Skeletal muscle cell (primary cell): ENCODE measurements around the gene VWA7.
A peak's percentile ranks its signal among the peaks of the same experiment; 100 is the strongest.
"Not testable (repeated sequence)": the region's sequence is repeated elsewhere in the genome, so short reads cannot be mapped to it uniquely, and the experiment has no call there.

ENCODE experiments used
- DNase-seq: peaks from one replicate; pipeline ENCODE4 v3.0.0-alpha.2; 2010; ENCODE audit warnings: low read depth
- H3K4me3 ChIP-seq: 2 replicates; pipeline ENCODE4 v1.5.1; 2011; ENCODE audit warnings: low read depth, mild to moderate bottlenecking, control low read depth, low read length, moderate library complexity

VWA7 gene

GRCh38 chr6:31806470-31807272 lies 29.5 kb upstream of the VWA7 start, which contains the start of gene LSM2:
Gene LSM2, minus strand, starts transcription at chr6:31806966. Its CDS starts 209 bp downstream, at chr6:31806757.
- peak; percentile 89 for DNase-seq
- peak within 1 kb of the TSS; percentile 85 for H3K4me3 ChIP-seq

DNA sequence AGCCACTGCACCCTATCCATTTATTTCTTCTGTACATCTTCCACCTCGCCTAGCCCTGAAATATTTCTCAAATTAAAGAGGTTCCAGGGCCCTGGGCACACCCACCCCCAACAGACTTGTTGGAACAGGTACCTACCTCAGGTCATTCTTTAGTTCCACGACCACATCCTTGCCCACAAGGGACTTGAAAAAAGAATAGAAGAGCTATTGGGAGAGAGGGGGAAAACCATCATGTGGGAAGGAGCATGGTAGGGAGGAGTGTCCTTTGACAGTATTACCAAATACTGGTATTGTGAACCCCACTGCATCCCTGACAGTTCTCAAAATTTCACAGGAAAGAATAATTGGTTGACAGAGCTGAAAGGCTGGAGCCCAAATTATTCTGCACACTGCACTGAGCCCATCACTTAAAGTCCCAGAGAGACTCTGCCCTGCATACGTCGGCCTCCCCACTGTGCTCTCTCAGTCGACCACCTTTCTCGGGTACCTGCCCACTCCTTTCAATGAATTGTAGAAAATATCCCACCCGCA lies 28.9 kb upstream of the VWA7 start:
- peak overlapping the region; percentile 85 for H3K4me3 ChIP-seq
- DNase-seq = no peak

DNA sequence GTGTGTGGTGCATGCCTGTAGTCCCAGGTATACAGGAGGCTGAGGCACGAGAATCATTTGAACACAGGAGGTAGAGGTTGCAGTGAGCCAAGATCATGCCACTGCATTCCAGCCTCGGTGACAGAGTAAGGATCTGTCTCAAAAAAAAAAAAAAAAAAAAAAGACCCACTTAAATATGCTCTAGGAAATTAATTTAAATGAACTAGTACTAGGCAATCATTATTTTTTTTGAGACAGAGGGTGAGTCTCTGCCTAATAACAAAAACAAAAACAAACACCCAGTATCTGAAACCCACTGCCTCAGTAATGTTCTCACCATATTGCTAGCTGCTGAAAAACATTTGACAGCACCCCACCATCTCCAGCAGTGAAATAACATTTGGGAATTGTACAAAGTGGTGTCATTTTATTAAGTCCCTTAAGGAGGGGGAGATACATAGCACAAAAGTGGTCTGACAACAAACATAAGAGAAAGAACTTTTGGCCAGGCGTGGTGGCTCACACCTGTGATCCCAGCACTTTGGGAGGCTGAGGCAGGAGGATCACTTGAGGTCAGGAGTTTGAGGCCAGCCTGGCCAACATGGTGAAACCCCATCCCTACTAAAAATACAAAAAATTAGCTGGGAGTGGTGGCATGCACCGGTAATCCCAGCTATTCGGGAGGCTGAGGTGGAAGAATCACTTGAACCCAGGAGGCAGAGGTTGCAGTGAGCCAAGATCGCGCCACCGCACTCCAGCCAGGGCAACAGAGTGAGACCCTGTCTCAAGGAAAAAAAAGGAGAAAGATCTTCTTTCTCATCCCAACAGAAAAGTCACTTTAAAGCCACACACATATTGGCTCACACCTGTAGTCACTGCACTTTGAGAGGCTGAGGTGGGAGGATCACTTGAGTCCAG lies 24.2 kb upstream of the VWA7 start:
- H3K4me3 ChIP-seq, DNase-seq: not testable (repeated sequence)

DNA sequence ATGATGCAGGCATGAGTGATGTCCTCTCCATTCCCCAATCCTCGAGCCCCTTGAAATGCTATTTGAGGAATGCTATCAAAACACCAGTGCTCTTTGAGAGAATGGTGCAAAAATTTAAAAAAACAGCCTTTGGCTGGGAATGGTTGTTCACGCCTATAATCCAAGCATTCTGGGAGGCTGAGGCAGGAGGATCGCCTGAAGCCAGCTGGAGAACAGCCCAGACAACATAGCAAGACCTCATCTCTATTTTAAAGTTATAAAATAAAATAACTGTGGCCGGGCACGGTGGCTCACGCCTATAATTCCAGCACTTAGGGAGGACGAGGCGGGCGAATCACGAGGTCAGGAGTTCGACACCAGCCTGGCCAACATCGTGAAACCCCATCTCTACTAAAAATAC lies 22.7 kb upstream of the VWA7 start:
- DNase-seq = no peak
- H3K4me3 ChIP-seq = no peak overlapping the region

DNA sequence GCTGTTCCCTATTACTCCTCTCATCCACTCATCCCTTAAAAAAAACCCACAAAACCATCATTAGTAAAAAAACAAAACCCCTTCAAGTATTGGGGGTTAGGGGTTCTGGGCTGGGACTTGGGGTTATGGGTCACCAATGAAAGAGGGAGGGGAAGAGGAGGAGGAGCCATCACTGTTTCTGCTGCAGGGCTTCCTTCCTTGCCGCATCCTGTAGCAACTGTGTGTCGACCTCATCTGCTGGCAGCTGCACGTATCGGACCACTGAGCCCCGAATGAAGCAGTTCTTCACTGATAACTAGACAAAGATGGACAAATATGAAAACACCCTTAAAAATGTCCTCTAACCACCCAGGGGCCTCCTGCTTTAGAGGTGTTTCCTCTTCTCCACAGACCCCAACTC lies 20.5 kb upstream of the VWA7 start:
- DNase-seq = no peak
- no peak overlapping the region for H3K4me3 ChIP-seq

DNA sequence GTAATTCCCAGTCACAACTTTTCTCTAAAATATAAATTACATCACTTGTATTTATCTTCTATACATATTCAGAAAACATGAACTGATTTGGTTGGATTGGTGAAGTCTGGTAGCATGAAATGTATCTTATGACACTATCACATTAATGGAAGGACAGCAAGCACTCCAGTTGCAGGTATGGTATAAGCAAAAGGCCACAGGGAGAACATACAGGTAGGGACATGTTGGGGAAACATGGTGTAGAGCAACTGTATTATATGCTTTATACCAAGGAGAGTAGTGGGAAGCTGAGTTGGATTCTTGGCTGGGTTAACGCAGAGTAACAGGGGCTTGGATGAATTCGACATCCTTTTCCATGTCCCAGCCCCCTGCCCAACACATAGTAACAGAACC lies 19.9 kb upstream of the VWA7 start:
- no peak for DNase-seq
- H3K4me3 ChIP-seq = no peak overlapping the region

- DNase-seq = peak; percentile 60
- peak within 1 kb of the TSS; percentile 93 for H3K4me3 ChIP-seq
Measured at GRCh38 chr6:31795616-31796298, 18.6 kb upstream of the VWA7 start, which contains the start of gene VARS1. Gene VARS1, minus strand, starts transcription at chr6:31795752. Its CDS starts 535 bp downstream, at chr6:31795217.

DNA sequence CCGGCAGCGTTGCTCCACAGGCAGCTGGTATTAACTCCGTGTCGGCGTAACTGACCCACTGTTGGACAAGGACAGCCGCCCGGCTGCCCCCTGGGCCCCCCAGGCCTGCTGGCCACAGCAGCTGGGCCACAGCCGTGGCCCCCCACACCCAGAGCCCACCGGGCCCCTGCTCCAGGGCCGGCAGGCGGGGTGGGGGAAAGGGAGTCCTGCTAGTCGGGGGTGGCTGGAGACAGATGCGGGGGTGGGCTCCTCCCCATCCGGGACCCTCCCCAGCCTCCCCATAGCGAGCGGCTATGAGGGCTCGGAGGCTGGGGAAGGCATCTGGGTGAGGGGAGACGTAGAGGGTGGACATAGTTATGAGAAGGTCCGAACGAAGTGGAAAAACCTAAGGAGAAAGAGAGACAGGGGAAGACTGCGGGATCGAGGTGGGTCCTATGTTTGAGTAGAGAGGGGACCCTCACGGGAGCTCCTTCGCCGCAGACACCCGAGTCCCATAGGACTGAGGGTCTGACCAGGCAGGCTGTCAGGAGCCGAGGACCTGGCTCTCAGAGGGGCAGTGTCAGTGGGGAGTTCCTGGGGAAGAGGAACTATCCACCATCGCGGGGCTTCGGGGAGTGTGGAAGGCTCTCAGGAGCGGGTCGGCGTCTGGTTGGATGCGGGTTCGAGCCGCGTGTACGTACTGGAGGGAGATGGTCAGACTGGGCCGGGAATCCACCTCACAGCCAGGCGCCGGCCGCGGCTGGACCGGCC lies 17.9 kb upstream of the VWA7 start:
- no peak for DNase-seq
- peak overlapping the region; percentile 93 for H3K4me3 ChIP-seq

- peak overlapping the region; percentile 93 for H3K4me3 ChIP-seq
- DNase-seq = no peak
Measured at GRCh38 chr6:31794294-31794865, 17.3 kb upstream of the VWA7 start.

DNA sequence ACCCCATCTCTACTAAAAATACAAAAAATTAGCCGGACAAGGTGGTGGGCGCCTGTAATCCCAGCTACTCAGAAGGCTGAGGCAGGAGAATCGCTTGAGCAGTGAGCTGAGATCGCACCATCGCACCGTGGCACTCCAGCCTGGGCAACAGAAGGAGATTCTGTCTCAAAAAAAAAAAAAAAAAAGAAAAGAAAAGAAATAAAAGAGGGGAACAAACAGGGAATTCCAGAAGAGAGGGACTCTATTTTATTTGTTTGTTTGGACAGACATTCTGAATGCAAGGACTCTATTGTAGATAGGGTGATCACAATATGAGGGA lies 16.8 kb upstream of the VWA7 start:
- not testable (repeated sequence) for DNase-seq
- H3K4me3 ChIP-seq = peak overlapping the region; percentile 93

- H3K4me3 ChIP-seq = no peak overlapping the region
- DNase-seq = no peak
Measured at GRCh38 chr6:31792761-31793171, 15.6 kb upstream of the VWA7 start.

GRCh38 chr6:31792090-31792374 lies 14.9 kb upstream of the VWA7 start:
- no peak overlapping the region for H3K4me3 ChIP-seq

GRCh38 chr6:31791324-31792089 lies 14.4 kb upstream of the VWA7 start:
- H3K4me3 ChIP-seq = no peak overlapping the region
- DNase-seq = no peak

More at GRCh38 chr6:31792090-31792374, 14.9 kb upstream of the VWA7 start:
- DNase-seq = no peak

- no peak overlapping the region for H3K4me3 ChIP-seq
- no peak for DNase-seq
Measured at GRCh38 chr6:31785475-31785874, 8.3 kb upstream of the VWA7 start.

GRCh38 chr6:31784098-31784925 lies 7.2 kb upstream of the VWA7 start:
- DNase-seq = no peak
- H3K4me3 ChIP-seq = no peak overlapping the region

DNA sequence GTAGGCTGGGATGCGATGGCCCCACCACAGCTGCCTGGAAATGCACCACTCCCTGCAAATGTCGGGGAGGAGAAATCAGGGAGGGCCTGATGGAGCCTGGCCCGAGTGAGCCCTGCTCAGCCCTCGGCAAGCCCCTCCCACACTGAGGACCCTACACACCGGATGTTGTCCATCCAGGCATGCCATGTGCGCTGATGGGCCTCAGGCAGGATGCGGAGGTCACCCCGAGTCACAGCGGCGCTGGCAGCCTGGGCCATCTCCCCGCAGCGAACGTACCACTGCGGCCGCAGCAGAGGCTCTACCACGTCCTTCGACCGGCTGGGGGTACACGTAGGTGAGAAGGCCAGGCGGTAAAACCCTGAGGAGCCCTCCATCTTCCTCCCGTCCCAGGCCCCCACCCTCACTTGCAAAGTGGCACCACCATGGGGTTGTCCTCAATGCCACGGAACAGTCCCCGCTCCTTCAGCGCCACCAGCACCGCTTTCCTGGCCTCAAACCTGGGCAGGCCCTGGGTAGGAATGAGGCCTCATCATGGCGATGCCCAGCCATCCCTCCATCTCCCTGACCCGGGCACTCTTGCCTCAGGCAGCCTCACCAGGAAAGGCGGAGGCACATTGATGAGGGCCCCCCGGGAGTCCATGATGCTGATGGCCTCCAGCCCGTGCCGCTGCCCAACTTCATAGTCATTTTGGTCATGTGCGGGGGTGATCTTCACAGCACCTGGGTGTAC lies 5.2 kb upstream of the VWA7 start:
- no peak for DNase-seq

More for the DNA sequence above, 5.2 kb upstream of the VWA7 start:
- no peak overlapping the region for H3K4me3 ChIP-seq
